Glutamatergic neuron (in vitro differentiated cells): ENCODE results near the gene CYP1B1. TPM values are rescaled to one million over a fixed set of nuclear protein-coding genes. Genes with fewer than 3 reads are reported as not detected.
A peak's percentile ranks its signal among the peaks of the same experiment; 100 is the strongest.

ENCODE experiments used
- DNase-seq: peaks from one replicate; pipeline ENCODE4 v3.0.0; 2022
- H3K27ac Mint-ChIP-seq: one replicate; pipeline ENCODE4 v1.8.0; 2020; ENCODE audit warnings: mild to moderate bottlenecking, mixed read lengths, inconsistent platforms; ENCODE audit not compliant: unreplicated experiment
- H3K27me3 Mint-ChIP-seq: one replicate; pipeline ENCODE4 v1.8.0; 2020; ENCODE audit warnings: mild to moderate bottlenecking, moderate library complexity, mixed read lengths, inconsistent platforms; ENCODE audit not compliant: unreplicated experiment
- H3K36me3 Mint-ChIP-seq: one replicate; pipeline ENCODE4 v1.8.0; 2020; ENCODE audit warnings: mild to moderate bottlenecking, mixed read lengths, inconsistent platforms; ENCODE audit not compliant: unreplicated experiment
- H3K4me1 Mint-ChIP-seq: one replicate; pipeline ENCODE4 v1.8.0; 2020; ENCODE audit warnings: mild to moderate bottlenecking, low read depth, mixed read lengths, inconsistent platforms; ENCODE audit not compliant: unreplicated experiment
- H3K4me3 Mint-ChIP-seq: one replicate; pipeline ENCODE4 v1.8.0; 2020; ENCODE audit warnings: mild to moderate bottlenecking, mixed read lengths, inconsistent platforms; ENCODE audit not compliant: unreplicated experiment
- H3K9me3 Mint-ChIP-seq: one replicate; pipeline ENCODE4 v1.8.0; 2020; ENCODE audit warnings: mild to moderate bottlenecking, moderate library complexity, mixed read lengths, inconsistent platforms; ENCODE audit not compliant: unreplicated experiment
- CTCF ChIP-seq: fragments of 200-600 bp; sonication (generic); IDR thresholded peaks from one replicate; pipeline ENCODE4 v1.5.0; 2021; ENCODE audit not compliant: partially characterized antibody, unreplicated experiment
- total RNA-seq: library from RNA; stranded (reverse); fragmentation: NEBNext Ultra II Directional; extraction: Animal tissue kit (Norgen Biotek cat#: 25700); gene quantifications from one replicate; pipeline ENCODE4 v1.2.1, GENCODE V29; 2021; ENCODE audit not compliant: unreplicated experiment

CYP1B1 gene
- total RNA-seq, 1 donor from 2014 or later, result 3.4 TPM

- Mint-ChIP-seq H3K9me3 (peaks cover 5% of the 10 kb centered on the region), H3K4me3 (peak overlapping the region; percentile 69), H3K36me3 (no peaks in the 10 kb centered on the region), H3K27ac (no peak overlapping the region), H3K27me3 (peaks cover 15% of the 10 kb centered on the region), H3K4me1 (peaks cover 8% of the 10 kb centered on the region)
- DNase-seq, result peak; percentile 50
- no peak for TF ChIP-seq CTCF
These were observed 1.0 kb downstream of the CYP1B1 start for GRCh38 chr2:38074764-38075506.

GRCh38 chr2:38074058-38074763 is 1.7 kb downstream of the CYP1B1 start:
- Mint-ChIP-seq H3K4me1 (peaks cover 8% of the 10 kb centered on the region), H3K36me3 (no peaks in the 10 kb centered on the region), H3K27me3 (peaks cover 14% of the 10 kb centered on the region), H3K4me3 (peak overlapping the region; percentile 84), H3K9me3 (peaks cover 5% of the 10 kb centered on the region), H3K27ac (no peak overlapping the region)
- no peak for DNase-seq
- TF ChIP-seq CTCF, result no peak

- no peak overlapping the region for H3K27ac Mint-ChIP-seq
These were observed 2.5 kb downstream of the CYP1B1 start for GRCh38 chr2:38073211-38074057.

GRCh38 chr2:38070438-38070837 is 5.5 kb downstream of the CYP1B1 start:
- peaks cover 4% of the 10 kb centered on the region for H3K27me3 Mint-ChIP-seq

More at GRCh38 chr2:38073211-38074057, 2.5 kb downstream of the CYP1B1 start:
- DNase-seq, result no peak
- TF ChIP-seq CTCF, result no peak
- H3K36me3 Mint-ChIP-seq, result no peaks in the 10 kb centered on the region
- H3K4me3 Mint-ChIP-seq, result peak overlapping the region; percentile 84
- peaks cover 9% of the 10 kb centered on the region for H3K27me3 Mint-ChIP-seq
- peaks cover 8% of the 10 kb centered on the region for H3K4me1 Mint-ChIP-seq
- H3K9me3 Mint-ChIP-seq, result peaks cover 5% of the 10 kb centered on the region

More at GRCh38 chr2:38070438-38070837, 5.5 kb downstream of the CYP1B1 start:
- Mint-ChIP-seq H3K4me3 (no peak overlapping the region), H3K27ac (no peak overlapping the region), H3K36me3 (no peaks in the 10 kb centered on the region), H3K9me3 (peaks cover 5% of the 10 kb centered on the region), H3K4me1 (peaks cover 8% of the 10 kb centered on the region)
- TF ChIP-seq CTCF, result no peak
- no peak for DNase-seq
